WTC11 (cell line): ENCODE measurements around the gene PLD5. TPM values are rescaled to one million over a fixed set of nuclear protein-coding genes. Genes with fewer than 3 reads are reported as not detected.

Experiments
- ATAC-seq: fragments of 200-7000 bp; cut with Tn5 transposase; 2 replicates; pipeline ENCODE4 v1.10.0; 2021; ENCODE audit warnings: mild to moderate bottlenecking, moderate library complexity
- CTCF ChIA-PET: fragments of 300-600 bp; sonication (Branson Sonifier 250); formaldehyde crosslinking; loops from one replicate; lab custom pipeline; 2021; ENCODE audit warnings: antibody characterized with exemption; lab: Charles Lee
- POLR2A ChIA-PET: fragments of 350-600 bp; sonication (Branson Sonifier 250); formaldehyde crosslinking; loops from one replicate; lab custom pipeline; 2021; ENCODE audit warnings: antibody characterized with exemption; lab: Charles Lee
- DNase-seq: peaks from one replicate; pipeline ENCODE4 v3.0.0; 2021; ENCODE audit warnings: low spot score
- H3K27ac Mint-ChIP-seq: 2 replicates; pipeline ENCODE4 v1.8.0; 2021; ENCODE audit warnings: mixed read lengths
- H3K27me3 Mint-ChIP-seq: 2 replicates; pipeline ENCODE4 v1.8.0; 2021; ENCODE audit warnings: low read depth, mild to moderate bottlenecking, moderate library complexity, mixed read lengths
- H3K36me3 Mint-ChIP-seq: 2 replicates; pipeline ENCODE4 v1.8.0; 2021; ENCODE audit warnings: mixed read lengths
- H3K4me1 Mint-ChIP-seq: 2 replicates; pipeline ENCODE4 v1.8.0; 2022; ENCODE audit warnings: mixed read lengths
- H3K4me3 Mint-ChIP-seq: 2 replicates; pipeline ENCODE4 v1.8.0; 2021; ENCODE audit warnings: mild to moderate bottlenecking, moderate library complexity, mixed read lengths
- H3K9me3 Mint-ChIP-seq: 2 replicates; pipeline ENCODE4 v1.8.0; 2021; ENCODE audit warnings: mixed read lengths
- AR ChIP-seq: fragments of 250-450 bp; sonication (Bioruptor Pico); IDR thresholded peaks from 2 replicates; pipeline ENCODE4 v1.9.0; 2021; ENCODE audit warnings: mild to moderate bottlenecking
- CREB1 ChIP-seq: sonication (generic); formaldehyde crosslinking; IDR thresholded peaks from 2 replicates; pipeline ENCODE4 v1.8.0; 2023; ENCODE audit warnings: mild to moderate bottlenecking, missing genetic modification reagents
- CTCF ChIP-seq: fragments of 200-600 bp; IDR thresholded peaks from 2 replicates; pipeline ENCODE4 v1.8.0; 2022; ENCODE audit warnings: antibody characterized with exemption
- E2F4 ChIP-seq: sonication (generic); formaldehyde crosslinking; IDR thresholded peaks from 2 replicates; pipeline ENCODE4 v1.8.1; 2022; ENCODE audit warnings: low read depth, mild to moderate bottlenecking, moderate library complexity, missing genetic modification reagents, borderline replicate concordance
- ELF4 ChIP-seq: sonication (generic); formaldehyde crosslinking; IDR thresholded peaks from 2 replicates; pipeline ENCODE4 v1.8.1; 2022; ENCODE audit warnings: low read depth, mild to moderate bottlenecking, moderate library complexity, missing genetic modification reagents
- EMX1 ChIP-seq: fragments of 250-450 bp; sonication (Bioruptor Pico); IDR thresholded peaks from 2 replicates; pipeline ENCODE4 v1.8.0; 2021; ENCODE audit warnings: mild to moderate bottlenecking
- ERG ChIP-seq: fragments of 250-450 bp; sonication (Bioruptor Pico); IDR thresholded peaks from 2 replicates; pipeline ENCODE4 v1.8.0; 2021; ENCODE audit warnings: mild to moderate bottlenecking
- GABPB1 ChIP-seq: sonication (generic); formaldehyde crosslinking; IDR thresholded peaks from 2 replicates; pipeline ENCODE4 v1.8.1; 2023; ENCODE audit warnings: mild to moderate bottlenecking, missing genetic modification reagents
- HMGA2 ChIP-seq: fragments of 250-450 bp; sonication (Bioruptor Pico); IDR thresholded peaks from 2 replicates; pipeline ENCODE4 v1.4.0; 2021; ENCODE audit warnings: mild to moderate bottlenecking, moderate library complexity
- IRF2 ChIP-seq: sonication (generic); formaldehyde crosslinking; IDR thresholded peaks from 2 replicates; pipeline ENCODE4 v1.8.0; 2022; ENCODE audit warnings: low read depth, missing genetic modification reagents, borderline replicate concordance
- JAZF1 ChIP-seq: fragments of 250-450 bp; sonication (Bioruptor Pico); IDR thresholded peaks from 2 replicates; pipeline ENCODE4 v1.9.0; 2021; ENCODE audit warnings: moderate library complexity, mild to moderate bottlenecking, inconsistent platforms
- MAX ChIP-seq: sonication (generic); formaldehyde crosslinking; IDR thresholded peaks from 2 replicates; pipeline ENCODE4 v1.8.0; 2022; ENCODE audit warnings: mild to moderate bottlenecking, missing genetic modification reagents
- MXD4 ChIP-seq: fragments of 250-450 bp; sonication (Bioruptor Pico); IDR thresholded peaks from 2 replicates; pipeline ENCODE4 v1.8.0; 2021; ENCODE audit warnings: mild to moderate bottlenecking, moderate library complexity, borderline replicate concordance
- PREB ChIP-seq: sonication (generic); formaldehyde crosslinking; IDR thresholded peaks from 2 replicates; pipeline ENCODE4 v1.8.1; 2022; ENCODE audit warnings: mild to moderate bottlenecking, missing genetic modification reagents, moderate library complexity, borderline replicate concordance
- SMAD4 ChIP-seq: sonication (generic); formaldehyde crosslinking; IDR thresholded peaks from 2 replicates; pipeline ENCODE4 v1.8.0; 2022; ENCODE audit warnings: mild to moderate bottlenecking, missing genetic modification reagents
- TEAD1 ChIP-seq: sonication (generic); formaldehyde crosslinking; IDR thresholded peaks from 2 replicates; pipeline ENCODE4 v1.8.0; 2022; ENCODE audit warnings: mild to moderate bottlenecking, missing genetic modification reagents
- ZNF219 ChIP-seq: sonication (generic); formaldehyde crosslinking; IDR thresholded peaks from 2 replicates; pipeline ENCODE4 v1.8.0; 2023; ENCODE audit warnings: missing genetic modification reagents, mild to moderate bottlenecking, borderline replicate concordance
- ZNF317 ChIP-seq: sonication (generic); formaldehyde crosslinking; IDR thresholded peaks from 2 replicates; pipeline ENCODE4 v1.8.1; 2023; ENCODE audit warnings: low read depth, mild to moderate bottlenecking, moderate library complexity, missing genetic modification reagents, borderline replicate concordance
- ZNF671 ChIP-seq: fragments of 250-450 bp; sonication (Bioruptor Pico); IDR thresholded peaks from 2 replicates; pipeline ENCODE4 v1.8.0; 2021; ENCODE audit warnings: mild to moderate bottlenecking
- ZSCAN18 ChIP-seq: fragments of 250-450 bp; sonication (Bioruptor Pico); IDR thresholded peaks from 2 replicates; pipeline ENCODE4 v2.1.2; 2022; ENCODE audit warnings: mild to moderate bottlenecking, moderate library complexity
- total RNA-seq: library from RNA; stranded (reverse); gene quantifications from 3 replicates; pipeline ENCODE4 v1.2.3, GENCODE V29; 2021

The PLD5 gene
- total RNA-seq, 1 experiment from 2014 or later: 6.4 TPM

GRCh38 chr1:242034392-242034791 lies 490.1 kb downstream of the PLD5 start:
- POLR2A ChIA-PET: no interaction called here
- no peak overlapping the region for H3K27ac Mint-ChIP-seq
- H3K4me1 Mint-ChIP-seq: no peaks in the 10 kb centered on the region
- H3K9me3 Mint-ChIP-seq: peaks cover 10% of the 10 kb centered on the region
- TF ChIP-seq EMX1 (CRISPR knock-in tag) (no peak), ZNF317 (CRISPR knock-in tag) (no peak), SMAD4 (no peak), HMGA2 (CRISPR knock-in tag) (no peak), E2F4 (CRISPR knock-in tag) (no peak), CTCF (no peak), IRF2 (CRISPR knock-in tag) (no peak), ERG (CRISPR knock-in tag) (no peak), CREB1 (CRISPR knock-in tag) (no peak), MXD4 (CRISPR knock-in tag) (no peak), MAX (CRISPR knock-in tag) (no peak), ZSCAN18 (CRISPR knock-in tag) (no peak), ZNF219 (CRISPR knock-in tag) (no peak)
- CTCF ChIA-PET: no interaction called here
- peaks cover 3% of the 10 kb centered on the region; the same call in 1 of the 2 replicates for H3K36me3 Mint-ChIP-seq
- no peak overlapping the region for H3K4me3 Mint-ChIP-seq
- ATAC-seq (no peak), DNase-seq (no peak)
- H3K27me3 Mint-ChIP-seq: no peaks in the 10 kb centered on the region

- Mint-ChIP-seq H3K27me3 (no peaks in the 10 kb centered on the region), H3K36me3 (peaks cover 3% of the 10 kb centered on the region; the same call in 1 of the 2 replicates), H3K27ac (no peak overlapping the region), H3K4me1 (no peaks in the 10 kb centered on the region), H3K9me3 (peaks cover 10% of the 10 kb centered on the region), H3K4me3 (no peak overlapping the region)
- ChIA-PET CTCF (no interaction called here), POLR2A (no interaction called here)
- DNase-seq (no peak), ATAC-seq (no peak)
- TF ChIP-seq JAZF1 (CRISPR knock-in tag) (no peak), TEAD1 (CRISPR knock-in tag) (no peak), ZNF671 (CRISPR knock-in tag) (no peak), ZSCAN18 (CRISPR knock-in tag) (no peak), CTCF (no peak), EMX1 (CRISPR knock-in tag) (no peak), PREB (CRISPR knock-in tag) (no peak), ELF4 (CRISPR knock-in tag) (no peak), AR (CRISPR knock-in tag) (no peak), GABPB1 (CRISPR knock-in tag) (no peak)
Observed at GRCh38 chr1:242033447-242033846, 491.1 kb downstream of the PLD5 start.
